GM23248 (cell line): ENCODE data around the gene SEMA5A. TPM values are rescaled to one million over a fixed set of nuclear protein-coding genes. Genes with fewer than 3 reads are reported as not detected.

ENCODE experiments used
- DNase-seq: peaks from one replicate; pipeline ENCODE4 v3.0.0-alpha.2; 2015
- H2AFZ ChIP-seq: fragments of 200-600 bp; sonication (generic); 2 replicates; pipeline ENCODE4 v1.6.1; 2016; ENCODE audit warnings: antibody characterized with exemption
- H3F3A ChIP-seq: fragments of 200-600 bp; sonication (generic); 2 replicates; pipeline ENCODE4 v1.6.1; 2016; ENCODE audit warnings: mild to moderate bottlenecking, antibody characterized with exemption, mixed run types; ENCODE audit not compliant: insufficient read depth
- H3K27ac ChIP-seq: fragments of 200-600 bp; sonication (generic); 2 replicates; pipeline ENCODE4 v1.5.1; 2016; ENCODE audit warnings: mild to moderate bottlenecking
- H3K27me3 ChIP-seq: fragments of 200-600 bp; sonication (generic); replicated peaks from 2 replicates; pipeline ENCODE4 v1.6.1; 2016; ENCODE audit warnings: mild to moderate bottlenecking; ENCODE audit not compliant: insufficient read depth
- H3K36me3 ChIP-seq: fragments of 200-600 bp; sonication (generic); 2 replicates; pipeline ENCODE4 v1.6.1; 2016; ENCODE audit warnings: low read depth, mild to moderate bottlenecking
- H3K4me1 ChIP-seq: fragments of 200-600 bp; sonication (generic); 2 replicates; pipeline ENCODE4 v1.6.1; 2016; ENCODE audit warnings: mild to moderate bottlenecking; ENCODE audit not compliant: insufficient read depth
- H3K4me2 ChIP-seq: fragments of 200-600 bp; sonication (generic); one replicate; pipeline ENCODE4 v1.6.1; 2016; ENCODE audit warnings: mild to moderate bottlenecking; ENCODE audit not compliant: unreplicated experiment
- H3K4me3 ChIP-seq: fragments of 200-600 bp; sonication (generic); 2 replicates; pipeline ENCODE4 v1.5.1; 2016; ENCODE audit warnings: mild to moderate bottlenecking
- H3K79me2 ChIP-seq: fragments of 200-600 bp; sonication (generic); 2 replicates; pipeline ENCODE4 v1.6.1; 2016; ENCODE audit warnings: mild to moderate bottlenecking; ENCODE audit not compliant: insufficient read depth
- H3K9ac ChIP-seq: fragments of 200-600 bp; sonication (generic); 2 replicates; pipeline ENCODE4 v1.6.1; 2016; ENCODE audit warnings: mild to moderate bottlenecking
- H3K9me2 ChIP-seq: fragments of 200-600 bp; sonication (generic); 2 replicates; pipeline ENCODE4 v1.6.1; 2016; ENCODE audit warnings: mixed run types, mild to moderate bottlenecking, moderate library complexity; ENCODE audit not compliant: insufficient read depth
- H3K9me3 ChIP-seq: fragments of 200-600 bp; sonication (generic); one replicate; pipeline ENCODE4 v1.6.1; 2017; ENCODE audit warnings: low read depth
- H4K20me1 ChIP-seq: fragments of 200-600 bp; sonication (generic); 2 replicates; pipeline ENCODE4 v1.6.0; 2016; ENCODE audit not compliant: insufficient read depth
- EZH2 ChIP-seq: fragments of 200-600 bp; sonication (generic); IDR thresholded peaks from 2 replicates; pipeline ENCODE4 v1.6.1; 2018; ENCODE audit warnings: antibody characterized with exemption, mild to moderate bottlenecking; ENCODE audit not compliant: insufficient read depth, poor library complexity, severe bottlenecking
- EZH2phosphoT487 ChIP-seq: fragments of 200-600 bp; sonication (generic); IDR thresholded peaks from 2 replicates; pipeline ENCODE4 v1.6.1; 2018; ENCODE audit warnings: antibody characterized with exemption, moderate library complexity, mild to moderate bottlenecking, low read depth; ENCODE audit not compliant: insufficient read depth
- WGBS, 2 experiments: methylation state at CpG; one replicate each; pipeline ENCODE4 v1.1.6; 2015 to 2017; ENCODE audit warnings: low lambda C conversion rate in 2 of 2, low coverage in 1 of 2; ENCODE audit errors: missing lambda C conversion rate in 2 of 2; 5-methylcytosine and 5-hydroxymethylcytosine counted together
- in situ Hi-C: fragments of 300-500 bp; cut with MboI; formaldehyde crosslinking; loops from 2 replicates; pipeline ENCODE4 v1.15.0; 2020
- polyA plus RNA-seq: library from polyadenylated mRNA; unstranded; fragments of >200 nt; fragmentation: Nextera tagmentation; extraction: Ambion mirVana; gene quantifications from 2 replicates; pipeline ENCODE4 v1.2.1, GENCODE V29; 2016
- total RNA-seq: library from RNA; depleted of rRNA; stranded (reverse); fragments of >200 nt; shearing (Covaris generic); gene quantifications from 2 replicates; pipeline ENCODE4 v1.2.3, GENCODE V29; 2014

Gene SEMA5A
- total and polyA plus RNA-seq, 2 experiments from 2014 or later: 33.5 to 38.2 TPM

DNA sequence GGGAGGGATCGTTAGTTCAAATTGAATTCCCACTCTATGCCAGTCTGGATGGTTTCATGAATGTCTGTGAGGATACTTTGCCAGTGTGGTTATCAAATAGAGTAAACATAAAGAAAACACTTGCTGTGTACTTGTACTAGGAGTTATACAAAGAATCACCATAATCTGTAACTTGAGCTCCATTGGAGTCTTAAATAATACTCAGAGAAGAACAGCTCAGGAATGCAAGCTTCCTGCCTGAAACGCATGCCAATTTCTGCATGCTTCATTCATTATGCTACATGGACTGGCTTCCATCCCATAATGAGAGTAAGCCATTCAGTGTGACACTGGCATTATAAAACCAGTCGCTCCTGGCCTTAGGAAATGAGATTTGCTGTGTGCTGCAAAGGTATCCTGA lies 351.4 kb downstream of the SEMA5A start:
- Histone ChIP-seq H3K9ac (no peak overlapping the region), H3K4me1 (peaks cover 22% of the 10 kb centered on the region), H3K4me3 (no peak overlapping the region), H3K27ac (peak overlapping the region; percentile 36), H3K9me2 (no peaks in the 10 kb centered on the region), H3K79me2 (no peaks in the 10 kb centered on the region), H3K4me2 (peak overlapping the region; percentile 26), H3F3A (peaks cover 14% of the 10 kb centered on the region), H2AFZ (no peak overlapping the region), H3K9me3 (no peaks in the 10 kb centered on the region), H3K27me3 (no peaks in the 10 kb centered on the region), H3K36me3 (no peaks in the 10 kb centered on the region), H4K20me1 (no peaks in the 10 kb centered on the region)
- in situ Hi-C loops: no loop called here
- no peak for TF ChIP-seq EZH2
- TF ChIP-seq EZH2phosphoT487: no peak
- WGBS, 2 experiments: 1 to 2% methylated on average over 3 of the region's 3 CpGs
- peak; percentile 88 for DNase-seq

DNA sequence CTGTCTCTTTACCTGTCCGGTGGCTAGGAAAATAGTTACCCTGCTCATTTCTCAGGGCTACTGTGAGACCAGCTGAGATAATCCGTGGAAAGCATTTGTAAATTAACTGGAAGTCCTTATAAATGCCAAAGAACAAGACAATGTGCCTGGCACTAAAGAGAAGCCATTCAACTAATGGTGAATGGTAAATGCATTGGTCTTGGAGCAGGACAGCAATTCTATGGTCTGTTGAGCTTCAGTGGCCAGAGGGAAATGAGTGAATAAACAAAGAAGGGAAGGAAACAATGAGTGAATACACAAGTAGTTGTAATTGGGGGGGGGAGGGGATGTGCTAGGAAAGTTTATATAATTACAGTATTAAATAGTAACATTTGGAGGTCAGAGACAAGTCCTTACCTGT lies 353.6 kb downstream of the SEMA5A start:
- no peak for TF ChIP-seq EZH2phosphoT487
- TF ChIP-seq EZH2: no peak

DNA sequence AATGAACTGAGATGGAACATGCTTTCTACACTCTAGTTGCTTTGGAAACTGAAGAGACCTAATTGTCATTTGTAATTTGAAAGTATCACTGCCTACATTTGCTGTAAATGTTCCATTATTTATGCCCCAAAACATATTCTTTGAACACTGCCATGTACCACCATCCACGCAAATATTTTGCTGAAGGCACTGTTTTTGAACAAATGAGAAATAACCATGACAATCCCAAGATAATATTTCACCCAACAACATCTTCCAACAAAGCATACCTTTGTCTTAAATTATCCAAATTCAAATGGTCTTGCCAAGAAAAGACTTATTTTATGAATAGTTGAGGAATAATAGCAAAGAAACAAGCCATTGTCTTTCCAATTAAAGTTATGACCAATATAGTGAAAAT lies 356.2 kb downstream of the SEMA5A start:
- H2AFZ ChIP-seq: no peak overlapping the region
- in situ Hi-C loops: no loop called here
- 94 to 100% methylated on average over 1 of the region's 1 CpG for WGBS, 2 experiments
- no peaks in the 10 kb centered on the region for H3K27me3 ChIP-seq
- no peaks in the 10 kb centered on the region for H3K36me3 ChIP-seq
- DNase-seq: no peak
- H3K9me3 ChIP-seq: no peaks in the 10 kb centered on the region
- H4K20me1 ChIP-seq: no peaks in the 10 kb centered on the region
- H3K27ac ChIP-seq: no peak overlapping the region
- H3K79me2 ChIP-seq: no peaks in the 10 kb centered on the region
- H3K9me2 ChIP-seq: no peaks in the 10 kb centered on the region
- no peak overlapping the region for H3K4me2 ChIP-seq
- H3K9ac ChIP-seq: no peak overlapping the region
- H3K4me3 ChIP-seq: no peak overlapping the region
- TF ChIP-seq EZH2phosphoT487 (no peak), EZH2 (no peak)
- H3K4me1 ChIP-seq: peaks cover 26% of the 10 kb centered on the region
- peaks cover 26% of the 10 kb centered on the region for H3F3A ChIP-seq

More for the DNA sequence above, 353.6 kb downstream of the SEMA5A start:
- Histone ChIP-seq H3K9ac (no peak overlapping the region), H3K4me3 (no peak overlapping the region), H3K79me2 (no peaks in the 10 kb centered on the region), H3K9me2 (no peaks in the 10 kb centered on the region), H3K36me3 (no peaks in the 10 kb centered on the region), H3K4me1 (peaks cover 30% of the 10 kb centered on the region), H3K27ac (no peak overlapping the region), H4K20me1 (no peaks in the 10 kb centered on the region), H2AFZ (no peak overlapping the region), H3K27me3 (no peaks in the 10 kb centered on the region), H3F3A (peaks cover 28% of the 10 kb centered on the region), H3K9me3 (no peaks in the 10 kb centered on the region), H3K4me2 (no peak overlapping the region)
- 89 to 91% methylated on average over 2 of the region's 2 CpGs for WGBS, 2 experiments
- in situ Hi-C loops: no loop called here
- no peak for DNase-seq

DNA sequence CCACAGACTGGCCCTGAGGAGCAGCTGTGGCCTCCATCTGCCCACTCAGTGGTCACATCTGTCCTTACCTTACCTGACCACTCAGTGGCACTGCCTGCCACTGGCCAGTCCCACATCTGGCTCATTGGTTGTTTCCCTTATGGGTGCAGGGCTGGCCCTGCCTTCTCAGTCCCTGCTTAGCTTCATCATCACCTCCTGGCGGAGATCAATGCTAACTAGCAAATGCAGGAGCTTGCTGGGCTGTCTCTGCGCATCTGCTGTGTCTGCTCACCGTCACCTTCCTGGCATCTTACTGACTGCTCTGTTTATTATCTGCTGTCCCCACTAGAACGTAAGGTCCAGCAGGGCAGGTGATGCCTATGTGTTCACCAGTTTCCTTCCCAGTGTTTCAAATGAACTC lies 356.9 kb downstream of the SEMA5A start:
- Histone ChIP-seq H3K4me3 (no peak overlapping the region), H4K20me1 (no peaks in the 10 kb centered on the region), H3K27ac (peak overlapping the region; percentile 82), H2AFZ (no peak overlapping the region), H3K79me2 (no peaks in the 10 kb centered on the region), H3K4me1 (peaks cover 19% of the 10 kb centered on the region), H3K9me2 (no peaks in the 10 kb centered on the region), H3F3A (peaks cover 19% of the 10 kb centered on the region), H3K4me2 (peak overlapping the region; percentile 6), H3K36me3 (no peaks in the 10 kb centered on the region), H3K9me3 (no peaks in the 10 kb centered on the region), H3K27me3 (no peaks in the 10 kb centered on the region), H3K9ac (no peak overlapping the region; the same call in 1 of the 2 replicates)
- in situ Hi-C loops: no loop called here
- DNase-seq: no peak
- TF ChIP-seq EZH2: no peak
- TF ChIP-seq EZH2phosphoT487: no peak
- WGBS, 2 experiments: 99 to 100% methylated on average over 4 of the region's 4 CpGs

DNA sequence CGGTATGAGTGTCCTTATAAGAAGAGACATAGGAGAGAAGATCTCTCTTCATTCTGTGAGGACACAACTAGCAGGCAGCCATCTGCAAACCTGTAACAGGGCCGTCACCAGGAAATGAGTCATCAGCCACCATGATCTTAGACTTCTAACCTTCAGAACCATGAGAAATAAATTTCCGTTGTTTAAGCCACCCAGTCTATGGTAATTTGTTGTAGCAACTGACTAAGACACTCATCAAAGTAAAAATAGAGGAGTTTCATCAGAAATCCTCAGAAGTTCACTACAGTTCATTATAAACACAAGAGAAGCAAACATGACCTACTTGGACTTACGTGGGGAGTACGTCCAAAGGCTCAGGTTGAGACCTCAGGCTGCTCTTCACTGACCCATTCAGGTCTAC lies 357.7 kb downstream of the SEMA5A start:
- no peak for TF ChIP-seq EZH2
- TF ChIP-seq EZH2phosphoT487: no peak
- Histone ChIP-seq H3K4me2 (peak overlapping the region; percentile 6), H3K79me2 (no peaks in the 10 kb centered on the region), H3K9me2 (no peaks in the 10 kb centered on the region), H3K4me3 (no peak overlapping the region), H3K4me1 (peaks cover 16% of the 10 kb centered on the region), H3K9me3 (no peaks in the 10 kb centered on the region), H3F3A (peaks cover 15% of the 10 kb centered on the region), H2AFZ (peak overlapping the region; percentile 53), H3K36me3 (0 out of 2 replicates have a peak, but pooled peaks cover 4% of the 10 kb centered on the region), H3K27me3 (no peaks in the 10 kb centered on the region), H4K20me1 (no peaks in the 10 kb centered on the region), H3K27ac (peak overlapping the region; percentile 82), H3K9ac (peak overlapping the region; percentile 45)
- 35 to 37% methylated on average over 5 of the region's 5 CpGs for WGBS, 2 experiments
- in situ Hi-C loops: no loop called here
- peak; percentile 94 for DNase-seq
